Activated T-cell treated with anti-CD3 and anti-CD28 coated beads, Interleukin-2, amount 50 U/mL, for 48 hours (primary cell): Measurements from ENCODE around the gene TMEM259.
A peak's percentile ranks its signal among the peaks of the same experiment; 100 is the strongest.

Experiments
- DNase-seq, 2 experiments: peaks; one replicate each; pipeline ENCODE4 v3.0.0-alpha.2; 2020

Gene TMEM259

GRCh38 chr19:1020868-1021425, at the start of gene TMEM259:
Gene TMEM259 (minus strand): TSS chr19:1021123. CDS start chr19:1020996, 127 bp downstream.
- peak; percentile 98 for DNase-seq

GRCh38 chr19:1070576-1070930, 49.6 kb upstream of the TMEM259 start:
- DNase-seq, result peak in 1 of 2 experiments; percentile 20

DNA sequence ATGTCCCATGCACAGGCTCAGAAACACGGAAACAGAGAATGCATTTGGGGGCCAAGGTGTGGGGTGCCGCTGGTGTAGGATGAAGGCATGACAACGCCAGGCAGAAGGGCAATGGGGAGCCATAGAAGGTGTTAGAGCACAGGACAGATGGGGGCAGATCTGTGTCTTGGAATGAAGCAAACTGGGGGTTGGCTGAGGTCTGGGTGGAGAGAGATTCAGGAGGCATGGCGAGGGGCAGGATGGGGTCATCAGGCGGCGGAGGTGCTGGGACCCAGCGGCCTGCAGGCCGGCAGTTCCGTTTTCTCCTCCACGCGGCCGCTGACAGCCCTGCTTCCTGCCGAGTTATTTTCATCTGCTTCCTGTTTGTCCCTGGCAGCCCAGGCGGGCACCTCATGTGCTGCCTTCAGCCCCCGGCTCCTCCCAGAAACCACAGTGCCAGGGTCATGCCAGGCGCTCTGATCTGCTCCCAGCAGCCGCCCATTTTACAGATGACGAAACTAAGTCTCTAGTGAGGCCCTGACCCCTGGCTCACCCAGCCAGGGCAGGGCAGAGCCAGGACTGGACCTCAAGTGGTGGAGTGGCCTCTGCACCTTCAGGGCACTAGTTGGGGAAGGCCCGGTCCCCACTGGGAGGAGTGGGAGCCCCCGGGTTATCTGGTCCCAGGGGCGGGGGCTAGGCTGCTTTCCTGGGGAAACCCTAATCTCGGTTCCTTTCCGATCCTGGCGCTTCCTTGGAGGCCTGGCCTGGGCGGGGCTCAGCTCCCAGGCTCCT, 48.3 kb upstream of the TMEM259 start:
- peak; percentile 58 to 71 for DNase-seq

DNA sequence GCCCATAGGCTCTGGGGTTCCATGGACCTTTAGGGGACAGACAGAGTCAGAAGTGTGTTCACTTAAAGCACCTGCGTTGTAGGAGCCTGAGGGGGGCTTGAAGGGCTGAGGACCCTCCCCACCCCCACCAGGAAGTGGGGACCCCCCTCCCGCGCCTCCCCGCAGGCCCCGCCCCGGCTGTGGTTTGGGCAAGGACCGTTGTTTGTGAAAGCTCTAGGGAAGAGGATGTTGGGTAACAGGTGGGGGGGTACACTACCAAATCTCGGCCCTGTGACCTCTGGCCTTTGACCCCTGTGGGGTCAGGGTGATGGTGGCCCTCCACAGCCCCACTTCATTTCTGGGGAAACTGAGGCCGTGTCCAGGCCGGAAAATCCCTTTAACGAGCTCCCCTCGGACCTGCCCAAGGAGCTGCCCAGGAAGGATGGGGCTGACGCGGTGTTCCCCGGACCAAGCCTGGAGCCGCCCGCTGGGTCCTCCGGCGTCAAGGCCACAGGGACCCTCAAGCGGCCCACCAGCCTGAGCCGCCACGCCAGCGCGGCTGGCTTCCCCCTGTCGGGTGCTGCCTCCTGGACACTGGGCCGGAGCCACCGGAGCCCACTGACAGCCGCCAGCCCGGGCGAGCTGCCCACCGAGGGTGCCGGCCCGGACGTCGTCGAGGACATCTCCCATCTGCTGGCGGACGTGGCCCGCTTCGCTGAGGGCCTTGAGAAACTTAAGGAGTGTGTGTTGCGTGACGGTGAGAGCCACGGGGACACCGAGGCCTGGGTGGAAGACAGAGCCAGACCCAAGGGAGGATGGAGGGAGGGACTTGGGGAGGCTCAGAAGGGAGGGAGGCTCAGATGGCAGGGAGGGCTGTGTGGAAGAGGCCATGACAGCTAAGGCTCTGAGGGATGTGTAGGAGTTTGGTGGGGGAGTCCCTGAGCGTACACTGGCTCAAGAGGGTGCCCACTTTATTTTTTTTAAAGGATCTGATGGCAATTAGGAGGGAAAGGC, 47.4 kb upstream of the TMEM259 start:
- peak; percentile 74 to 77 for DNase-seq

GRCh38 chr19:1067341-1067957, 46.5 kb upstream of the TMEM259 start:
- no peak for DNase-seq

DNA sequence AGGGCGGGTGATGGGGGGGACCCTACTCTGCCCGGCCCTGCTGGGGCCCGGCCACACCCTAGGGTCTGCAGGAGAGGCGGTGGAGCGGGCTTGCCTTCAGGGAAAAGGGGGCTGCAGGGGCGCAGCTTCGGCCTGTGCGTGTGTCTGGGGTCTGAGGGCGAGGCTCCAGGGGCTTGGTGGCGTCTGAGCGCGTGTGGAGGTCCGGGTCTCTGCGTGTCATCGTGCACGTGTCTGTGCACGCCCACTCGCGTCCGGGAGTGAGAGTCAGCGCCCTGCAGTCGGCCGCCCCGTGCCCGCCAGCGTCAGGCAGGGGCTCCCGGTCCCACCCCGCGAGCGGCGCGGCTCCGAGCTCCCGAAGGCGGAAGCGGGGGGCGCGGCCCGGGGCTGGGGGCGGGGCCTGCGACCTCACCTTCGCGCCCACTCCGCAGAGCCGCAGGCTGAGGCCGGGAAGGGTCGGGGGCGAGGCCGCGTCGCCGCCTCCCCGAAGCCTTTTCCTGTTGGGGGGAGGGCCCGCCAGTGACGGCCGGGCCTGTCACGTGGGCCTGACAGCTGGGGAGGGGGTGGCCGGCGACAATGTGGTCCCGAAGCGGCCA, 45.9 kb upstream of the TMEM259 start, which contains the start of gene ARHGAP45:
TSS of gene ARHGAP45 (plus strand) at position 420 of the 593 bp plus-strand sequence. CDS start 239 bp downstream, outside the sequence.
- DNase-seq, result peak; percentile 86 to 89

GRCh38 chr19:1066251-1066747, 45.4 kb upstream of the TMEM259 start:
- no peak for DNase-seq

DNA sequence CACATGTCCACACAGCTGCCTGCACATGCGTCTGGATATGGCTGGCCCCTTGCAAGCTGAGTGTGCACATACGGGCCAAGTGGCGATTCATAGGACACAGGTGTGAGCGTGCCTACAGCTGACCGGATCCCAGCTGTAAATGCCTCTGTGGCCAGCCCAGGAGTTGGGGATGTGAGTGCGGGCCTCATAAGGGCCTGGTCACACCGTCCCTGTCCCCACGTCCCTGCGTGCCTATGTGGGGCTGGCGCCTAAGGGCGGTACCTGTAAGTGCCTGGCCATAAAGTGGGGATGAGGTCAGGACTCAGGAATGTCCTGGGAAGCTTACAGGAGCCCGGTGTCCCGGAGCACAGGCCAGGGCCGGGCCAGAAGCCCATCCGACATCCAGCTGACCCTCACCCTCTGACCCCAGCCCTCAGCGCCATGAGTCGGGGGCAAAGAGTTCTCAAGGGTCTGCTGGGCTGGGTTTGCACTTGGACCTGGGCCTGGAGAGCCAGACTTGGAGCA, 44.7 kb upstream of the TMEM259 start:
- peak in 1 of 2 experiments; percentile 35 for DNase-seq

GRCh38 chr19:1064661-1065605, 44.0 kb upstream of the TMEM259 start:
- peak; percentile 82 to 86 for DNase-seq

DNA sequence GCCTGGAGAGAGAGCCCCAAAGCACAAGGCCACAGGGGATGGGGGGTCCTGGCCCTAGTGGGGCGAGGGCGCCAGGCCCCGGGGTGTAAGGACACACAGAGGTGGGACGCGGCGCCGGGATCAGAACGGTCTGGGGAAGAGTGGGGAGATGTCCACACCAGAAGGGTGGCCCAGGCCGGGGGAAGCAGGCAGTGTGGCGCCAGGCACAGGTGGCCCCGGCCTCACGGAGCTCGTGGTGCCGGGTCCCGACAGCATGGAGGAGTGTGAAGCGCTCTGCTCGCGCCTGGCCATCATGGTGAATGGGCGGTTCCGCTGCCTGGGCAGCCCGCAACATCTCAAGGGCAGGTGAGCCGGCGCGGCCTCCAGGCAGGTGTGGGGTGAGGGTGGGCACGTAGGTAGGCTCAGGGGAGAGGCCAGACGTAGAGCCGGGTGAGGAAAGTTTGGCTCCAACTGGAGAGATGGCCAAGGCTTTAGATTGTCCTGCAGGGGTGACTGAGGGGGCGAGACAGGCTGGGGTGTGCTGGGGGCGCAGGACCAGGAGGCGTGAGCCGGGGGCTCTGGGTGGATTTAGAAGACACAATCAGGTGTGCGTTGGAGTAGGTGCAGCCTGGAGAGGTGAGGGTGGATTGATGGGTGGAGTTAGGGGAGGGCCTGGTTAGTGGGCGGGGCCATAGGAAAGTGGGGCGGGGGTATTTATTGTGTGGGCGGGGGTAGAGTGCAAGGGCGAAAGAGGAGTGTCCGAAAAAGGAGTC, 43.2 kb upstream of the TMEM259 start:
- no peak for DNase-seq

DNA sequence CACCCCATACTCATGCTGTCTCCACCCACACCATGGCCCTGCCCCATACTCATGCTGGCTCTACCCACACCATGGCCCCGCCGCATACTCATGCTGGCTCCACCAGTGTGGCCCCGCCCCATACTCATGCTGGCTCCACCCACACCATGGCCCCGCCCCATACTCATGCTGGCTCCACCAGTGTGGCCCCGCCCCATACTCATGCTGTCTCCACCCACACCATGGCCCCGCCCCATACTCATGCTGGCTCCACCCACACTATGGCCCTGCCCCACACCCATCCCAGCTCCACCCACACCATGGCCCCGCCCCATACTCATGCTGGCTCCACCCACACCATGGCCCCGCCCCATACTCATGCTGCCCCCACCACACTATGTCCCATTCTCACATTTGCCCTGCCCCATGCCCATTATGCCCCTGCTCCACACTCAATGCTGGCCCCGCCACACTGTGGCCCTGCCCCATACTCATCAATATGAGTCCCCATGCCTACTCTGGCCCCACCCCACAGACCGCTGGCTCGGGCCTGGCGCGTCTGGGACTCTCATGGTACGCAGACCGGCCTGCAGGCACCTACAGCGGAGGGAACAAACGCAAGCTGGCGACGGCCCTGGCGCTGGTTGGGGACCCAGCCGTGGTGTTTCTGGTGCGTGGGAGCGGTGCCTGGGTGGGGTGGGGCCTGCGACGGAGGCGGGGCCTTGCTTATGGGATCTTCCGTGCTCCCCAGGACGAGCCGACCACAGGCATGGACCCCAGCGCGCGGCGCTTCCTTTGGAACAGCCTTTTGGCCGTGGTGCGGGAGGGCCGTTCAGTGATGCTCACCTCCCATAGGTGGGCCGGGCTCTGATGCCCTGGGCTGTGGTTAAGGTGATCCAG, 42.3 kb upstream of the TMEM259 start:
- peak; percentile 87 to 88 for DNase-seq

DNA sequence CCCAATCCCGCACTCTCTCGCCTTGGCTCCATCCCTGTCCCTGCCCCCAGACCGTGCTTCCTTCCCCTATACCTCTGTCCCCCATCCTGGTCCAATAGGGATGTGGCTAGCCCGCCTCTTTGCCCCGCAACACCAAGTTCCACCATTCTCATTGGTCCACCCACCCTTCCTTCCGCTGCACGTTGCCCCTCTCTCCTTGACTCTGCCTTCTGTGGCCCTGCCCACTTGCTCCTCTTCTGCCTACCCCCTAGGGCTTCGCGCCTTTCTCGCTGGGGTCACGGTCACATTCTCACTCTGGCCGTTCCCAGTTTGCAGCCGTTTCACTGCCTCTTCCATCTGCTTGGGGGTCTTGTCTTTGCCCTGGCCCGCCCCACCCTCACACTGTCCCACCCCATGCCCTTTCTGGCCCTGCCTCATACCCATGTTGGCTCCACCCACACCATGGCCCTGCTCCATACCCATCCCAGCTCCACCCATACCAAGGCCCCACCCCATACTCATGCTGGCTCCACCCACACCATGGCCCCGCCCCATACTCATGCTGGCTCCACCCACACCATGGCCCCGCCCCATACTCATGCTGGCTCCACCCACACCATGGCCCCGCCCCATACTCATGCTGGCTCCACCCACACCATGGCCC, 41.6 kb upstream of the TMEM259 start:
- no peak for DNase-seq

- no peak for DNase-seq
Measured at GRCh38 chr19:1061987-1062386, 41.1 kb upstream of the TMEM259 start.

- no peak for DNase-seq
Measured at GRCh38 chr19:1060689-1061088, 39.8 kb upstream of the TMEM259 start.

- DNase-seq, result no peak
Measured at GRCh38 chr19:1058112-1058511, 37.2 kb upstream of the TMEM259 start.

GRCh38 chr19:1057176-1057855, 36.4 kb upstream of the TMEM259 start:
- DNase-seq, result peak; percentile 49 to 56

DNA sequence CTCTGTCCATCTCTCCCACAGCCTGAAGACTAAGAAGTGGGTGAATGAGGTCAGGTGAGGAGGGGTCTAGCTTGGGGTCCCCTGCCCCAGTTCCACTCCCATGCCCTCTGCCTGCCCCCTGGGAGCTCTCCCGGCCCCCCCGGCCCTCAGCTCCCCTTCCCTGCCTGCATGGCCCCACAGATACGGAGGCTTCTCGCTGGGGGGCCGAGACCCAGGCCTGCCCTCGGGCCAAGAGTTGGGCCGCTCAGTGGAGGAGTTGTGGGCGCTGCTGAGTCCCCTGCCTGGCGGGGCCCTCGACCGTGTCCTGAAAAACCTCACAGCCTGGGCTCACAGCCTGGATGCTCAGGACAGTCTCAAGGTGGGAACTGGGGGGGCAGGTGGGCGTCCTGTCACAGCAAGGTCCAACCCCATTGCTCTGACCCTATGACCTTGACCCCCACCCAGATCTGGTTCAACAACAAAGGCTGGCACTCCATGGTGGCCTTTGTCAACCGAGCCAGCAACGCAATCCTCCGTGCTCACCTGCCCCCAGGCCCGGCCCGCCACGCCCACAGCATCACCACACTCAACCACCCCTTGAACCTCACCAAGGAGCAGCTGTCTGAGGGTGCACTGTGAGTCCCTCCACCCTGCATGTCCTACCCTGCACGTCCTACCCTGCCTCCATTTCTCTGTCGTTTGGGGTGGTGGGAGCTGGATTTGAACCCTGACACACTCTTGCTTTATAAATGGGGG, 35.1 kb upstream of the TMEM259 start:
- DNase-seq, result no peak
